Measurements from ENCODE around the gene REV3L. TPM values are rescaled to one million over a fixed set of nuclear protein-coding genes. Genes with fewer than 3 reads are reported as not detected.

Gene REV3L
- total and polyA plus RNA-seq, 4 donors, result 3.8 to 17.7 (median 11.2) TPM

GRCh38 chr6:111471533-111471932, 11.5 kb downstream of the REV3L start:
- no peak overlapping the region for H3K9ac ChIP-seq (ENCODE audit: low read depth in 1 of 2, low read length in 2 of 2)
- no peak overlapping the region for H3K4me3 ChIP-seq (ENCODE audit: low read depth in 1 of 3, low read length in 3 of 3)
- no peaks in the 10 kb centered on the region for H3K36me3 ChIP-seq (ENCODE audit: control insufficient read depth in 4 of 4, insufficient read depth in 3 of 4, low read depth in 1 of 4, low read length in 3 of 4)
- no peaks in the 10 kb centered on the region for H3K27me3 ChIP-seq (ENCODE audit: control insufficient read depth in 4 of 4, insufficient read depth in 4 of 4, low read length in 3 of 4)
- 58% methylated on average over 1 of the region's 1 CpG for WGBS
- H3K9me3 ChIP-seq (ENCODE audit: control insufficient read depth in 4 of 4, low read length in 3 of 4), result no peaks in the 10 kb centered on the region
- TF ChIP-seq, protein P1, sequence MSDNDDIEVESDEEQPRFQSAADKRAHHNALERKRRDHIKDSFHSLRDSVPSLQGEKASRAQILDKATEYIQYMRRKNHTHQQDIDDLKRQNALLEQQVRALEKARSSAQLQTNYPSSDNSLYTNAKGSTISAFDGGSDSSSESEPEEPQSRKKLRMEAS (IDR thresholded peaks at IDR 0.05), result no peak
- TF ChIP-seq, protein P2, sequence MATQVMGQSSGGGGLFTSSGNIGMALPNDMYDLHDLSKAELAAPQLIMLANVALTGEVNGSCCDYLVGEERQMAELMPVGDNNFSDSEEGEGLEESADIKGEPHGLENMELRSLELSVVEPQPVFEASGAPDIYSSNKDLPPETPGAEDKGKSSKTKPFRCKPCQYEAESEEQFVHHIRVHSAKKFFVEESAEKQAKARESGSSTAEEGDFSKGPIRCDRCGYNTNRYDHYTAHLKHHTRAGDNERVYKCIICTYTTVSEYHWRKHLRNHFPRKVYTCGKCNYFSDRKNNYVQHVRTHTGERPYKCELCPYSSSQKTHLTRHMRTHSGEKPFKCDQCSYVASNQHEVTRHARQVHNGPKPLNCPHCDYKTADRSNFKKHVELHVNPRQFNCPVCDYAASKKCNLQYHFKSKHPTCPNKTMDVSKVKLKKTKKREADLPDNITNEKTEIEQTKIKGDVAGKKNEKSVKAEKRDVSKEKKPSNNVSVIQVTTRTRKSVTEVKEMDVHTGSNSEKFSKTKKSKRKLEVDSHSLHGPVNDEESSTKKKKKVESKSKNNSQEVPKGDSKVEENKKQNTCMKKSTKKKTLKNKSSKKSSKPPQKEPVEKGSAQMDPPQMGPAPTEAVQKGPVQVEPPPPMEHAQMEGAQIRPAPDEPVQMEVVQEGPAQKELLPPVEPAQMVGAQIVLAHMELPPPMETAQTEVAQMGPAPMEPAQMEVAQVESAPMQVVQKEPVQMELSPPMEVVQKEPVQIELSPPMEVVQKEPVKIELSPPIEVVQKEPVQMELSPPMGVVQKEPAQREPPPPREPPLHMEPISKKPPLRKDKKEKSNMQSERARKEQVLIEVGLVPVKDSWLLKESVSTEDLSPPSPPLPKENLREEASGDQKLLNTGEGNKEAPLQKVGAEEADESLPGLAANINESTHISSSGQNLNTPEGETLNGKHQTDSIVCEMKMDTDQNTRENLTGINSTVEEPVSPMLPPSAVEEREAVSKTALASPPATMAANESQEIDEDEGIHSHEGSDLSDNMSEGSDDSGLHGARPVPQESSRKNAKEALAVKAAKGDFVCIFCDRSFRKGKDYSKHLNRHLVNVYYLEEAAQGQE (IDR thresholded peaks at IDR 0.05), result no peak
- TF ChIP-seq EGR1 (IDR thresholded peaks at IDR 0.05; ENCODE audit: low read depth in 2 of 2) (no peak), HNF4G (IDR thresholded peaks at IDR 0.05) (no peak), FOXA1 (IDR thresholded peaks at IDR 0.05) (no peak), HNF4A (conservative IDR thresholded peaks at IDR 0.05) (no peak), RXRA (IDR thresholded peaks at IDR 0.05) (no peak), TAF1 (conservative IDR thresholded peaks at IDR 0.05) (no peak), GABPA (IDR thresholded peaks at IDR 0.05 in 1 of 2, conservative IDR thresholded peaks at IDR 0.05 in 1 of 2) (no peak), RAD21 (IDR thresholded peaks at IDR 0.05) (no peak), NR2F2 (IDR thresholded peaks at IDR 0.05) (no peak), JUND (IDR thresholded peaks at IDR 0.05) (no peak)
- no peak overlapping the region for H3K27ac ChIP-seq (ENCODE audit: low read depth in 1 of 2, low read length in 2 of 2)
- no peak for DNase-seq (ENCODE audit: low spot score)
- H3K4me1 ChIP-seq (ENCODE audit: control insufficient read depth in 4 of 4, insufficient read depth in 4 of 4, low read length in 3 of 4), result no peaks in the 10 kb centered on the region

- Histone ChIP-seq H3K27ac (ENCODE audit: low read depth in 1 of 2, low read length in 2 of 2) (no peak overlapping the region), H3K9me3 (ENCODE audit: control insufficient read depth in 4 of 4, low read length in 3 of 4) (no peaks in the 10 kb centered on the region), H3K36me3 (ENCODE audit: control insufficient read depth in 4 of 4, insufficient read depth in 3 of 4, low read depth in 1 of 4, low read length in 3 of 4) (no peaks in the 10 kb centered on the region), H3K27me3 (ENCODE audit: control insufficient read depth in 4 of 4, insufficient read depth in 4 of 4, low read length in 3 of 4) (no peaks in the 10 kb centered on the region), H3K9ac (ENCODE audit: low read depth in 1 of 2, low read length in 2 of 2) (no peak overlapping the region), H3K4me1 (ENCODE audit: control insufficient read depth in 4 of 4, insufficient read depth in 4 of 4, low read length in 3 of 4) (no peaks in the 10 kb centered on the region), H3K4me3 (ENCODE audit: low read depth in 1 of 3, low read length in 3 of 3) (no peak overlapping the region)
- TF ChIP-seq JUND (IDR thresholded peaks at IDR 0.05) (no peak), YY1 (IDR thresholded peaks at IDR 0.05) (no peak), TAF1 (conservative IDR thresholded peaks at IDR 0.05) (no peak), FOXA2 (IDR thresholded peaks at IDR 0.05) (no peak), RAD21 (IDR thresholded peaks at IDR 0.05) (no peak), FOXA1 (IDR thresholded peaks at IDR 0.05) (no peak), EGR1 (IDR thresholded peaks at IDR 0.05; ENCODE audit: low read depth in 2 of 2) (no peak), NR2F2 (IDR thresholded peaks at IDR 0.05) (no peak), HNF4A (conservative IDR thresholded peaks at IDR 0.05) (no peak), RXRA (IDR thresholded peaks at IDR 0.05) (no peak)
- TF ChIP-seq, protein P1 (IDR thresholded peaks at IDR 0.05), result no peak
- TF ChIP-seq, protein P3, sequence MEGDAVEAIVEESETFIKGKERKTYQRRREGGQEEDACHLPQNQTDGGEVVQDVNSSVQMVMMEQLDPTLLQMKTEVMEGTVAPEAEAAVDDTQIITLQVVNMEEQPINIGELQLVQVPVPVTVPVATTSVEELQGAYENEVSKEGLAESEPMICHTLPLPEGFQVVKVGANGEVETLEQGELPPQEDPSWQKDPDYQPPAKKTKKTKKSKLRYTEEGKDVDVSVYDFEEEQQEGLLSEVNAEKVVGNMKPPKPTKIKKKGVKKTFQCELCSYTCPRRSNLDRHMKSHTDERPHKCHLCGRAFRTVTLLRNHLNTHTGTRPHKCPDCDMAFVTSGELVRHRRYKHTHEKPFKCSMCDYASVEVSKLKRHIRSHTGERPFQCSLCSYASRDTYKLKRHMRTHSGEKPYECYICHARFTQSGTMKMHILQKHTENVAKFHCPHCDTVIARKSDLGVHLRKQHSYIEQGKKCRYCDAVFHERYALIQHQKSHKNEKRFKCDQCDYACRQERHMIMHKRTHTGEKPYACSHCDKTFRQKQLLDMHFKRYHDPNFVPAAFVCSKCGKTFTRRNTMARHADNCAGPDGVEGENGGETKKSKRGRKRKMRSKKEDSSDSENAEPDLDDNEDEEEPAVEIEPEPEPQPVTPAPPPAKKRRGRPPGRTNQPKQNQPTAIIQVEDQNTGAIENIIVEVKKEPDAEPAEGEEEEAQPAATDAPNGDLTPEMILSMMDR (IDR thresholded peaks at IDR 0.05; ENCODE audit: low read depth, low read length, missing input control), result no peak
- DNase-seq (ENCODE audit: low spot score), result no peak
- WGBS, result 95% methylated on average over 2 of the region's 2 CpGs
These were observed 12.0 kb downstream of the REV3L start for GRCh38 chr6:111470991-111471390.
